ENCODE data around the gene NPLOC4.

DNA sequence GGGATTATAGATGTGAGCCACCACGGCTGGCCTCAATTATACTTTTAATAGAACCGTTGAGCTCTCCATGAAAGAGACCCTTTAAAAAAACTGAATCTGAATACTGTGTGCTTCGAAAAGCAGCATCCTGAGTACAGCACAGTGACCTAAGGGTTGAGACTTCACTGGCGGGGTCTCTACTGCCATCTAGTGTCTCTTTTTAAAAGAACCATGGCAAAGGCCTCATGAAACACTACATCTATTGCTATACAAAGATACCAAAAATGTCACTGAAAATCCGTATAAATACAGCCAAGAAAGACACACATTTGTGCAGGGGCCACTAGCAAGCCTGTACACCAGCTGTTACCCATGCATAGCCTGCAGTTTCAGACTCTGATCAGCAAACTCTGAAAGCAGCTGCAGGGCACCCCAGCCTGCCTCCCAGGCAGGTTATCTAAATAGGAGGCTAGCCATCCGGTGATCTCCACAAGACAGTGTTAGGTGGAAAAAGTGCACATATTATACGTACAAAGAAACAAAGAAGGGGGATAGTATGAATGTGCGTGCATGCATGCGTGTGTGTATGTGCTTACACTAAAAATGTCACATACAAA is 35.3 kb downstream of the NPLOC4 start:
- TF ChIP-seq, protein P1, sequence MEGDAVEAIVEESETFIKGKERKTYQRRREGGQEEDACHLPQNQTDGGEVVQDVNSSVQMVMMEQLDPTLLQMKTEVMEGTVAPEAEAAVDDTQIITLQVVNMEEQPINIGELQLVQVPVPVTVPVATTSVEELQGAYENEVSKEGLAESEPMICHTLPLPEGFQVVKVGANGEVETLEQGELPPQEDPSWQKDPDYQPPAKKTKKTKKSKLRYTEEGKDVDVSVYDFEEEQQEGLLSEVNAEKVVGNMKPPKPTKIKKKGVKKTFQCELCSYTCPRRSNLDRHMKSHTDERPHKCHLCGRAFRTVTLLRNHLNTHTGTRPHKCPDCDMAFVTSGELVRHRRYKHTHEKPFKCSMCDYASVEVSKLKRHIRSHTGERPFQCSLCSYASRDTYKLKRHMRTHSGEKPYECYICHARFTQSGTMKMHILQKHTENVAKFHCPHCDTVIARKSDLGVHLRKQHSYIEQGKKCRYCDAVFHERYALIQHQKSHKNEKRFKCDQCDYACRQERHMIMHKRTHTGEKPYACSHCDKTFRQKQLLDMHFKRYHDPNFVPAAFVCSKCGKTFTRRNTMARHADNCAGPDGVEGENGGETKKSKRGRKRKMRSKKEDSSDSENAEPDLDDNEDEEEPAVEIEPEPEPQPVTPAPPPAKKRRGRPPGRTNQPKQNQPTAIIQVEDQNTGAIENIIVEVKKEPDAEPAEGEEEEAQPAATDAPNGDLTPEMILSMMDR (IDR thresholded peaks at IDR 0.05): peak; percentile 73 to 85 (median 82)
- TF ChIP-seq POLR2A (IDR thresholded peaks at IDR 0.05): no peak

Data from uterus (tissue), 2 donors.